Smooth muscle cell (in vitro differentiated cells): ENCODE measurements around the gene CC2D2A. TPM values are rescaled to one million over a fixed set of nuclear protein-coding genes. Genes with fewer than 3 reads are reported as not detected.

Source experiments
- DNase-seq: peaks from one replicate; lab custom pipeline; 2025; ENCODE audit not compliant: unreplicated experiment; lab: John Stamatoyannopoulos, UW
- H2AFZ ChIP-seq: fragments of 200-600 bp; sonication (generic); 2 replicates; pipeline ENCODE4 v1.6.0; 2016; ENCODE audit warnings: antibody characterized with exemption, low read depth, mild to moderate bottlenecking
- H3F3A ChIP-seq: fragments of 200-600 bp; sonication (generic); 2 replicates; pipeline ENCODE4 v1.6.0; 2017; ENCODE audit warnings: antibody characterized with exemption, low read depth
- H3K27ac ChIP-seq: fragments of 200-600 bp; sonication (generic); 2 replicates; pipeline ENCODE4 v1.5.1; 2016; ENCODE audit warnings: low read depth, mild to moderate bottlenecking
- H3K27me3 ChIP-seq: fragments of 200-600 bp; sonication (generic); 2 replicates; pipeline ENCODE4 v1.6.1; 2016; ENCODE audit warnings: low read depth, mild to moderate bottlenecking
- H3K36me3 ChIP-seq: fragments of 200-600 bp; sonication (generic); 2 replicates; pipeline ENCODE4 v1.5.1; 2016; ENCODE audit warnings: low read depth
- H3K4me1 ChIP-seq: fragments of 200-600 bp; sonication (generic); 2 replicates; pipeline ENCODE4 v1.5.1; 2016; ENCODE audit warnings: low read depth
- H3K4me2 ChIP-seq: fragments of 200-600 bp; sonication (generic); 2 replicates; pipeline ENCODE4 v1.6.0; 2016; ENCODE audit warnings: mild to moderate bottlenecking
- H3K4me3 ChIP-seq: fragments of 200-600 bp; sonication (generic); 2 replicates; pipeline ENCODE4 v1.5.1; 2016; ENCODE audit warnings: mild to moderate bottlenecking
- H3K79me2 ChIP-seq: fragments of 200-600 bp; sonication (generic); 2 replicates; pipeline ENCODE4 v1.6.0; 2016; ENCODE audit warnings: low read depth, mild to moderate bottlenecking
- H3K9ac ChIP-seq: fragments of 200-600 bp; sonication (generic); 2 replicates; pipeline ENCODE4 v1.6.0; 2016; ENCODE audit warnings: low read depth
- H3K9me3 ChIP-seq: fragments of 200-600 bp; sonication (generic); replicated peaks from 2 replicates; pipeline ENCODE4 v1.5.1; 2016; ENCODE audit warnings: low read depth
- H4K20me1 ChIP-seq: fragments of 200-600 bp; sonication (generic); 2 replicates; pipeline ENCODE4 v1.6.0; 2016; ENCODE audit warnings: low read depth
- CTCF ChIP-seq: fragments of 200-600 bp; sonication (generic); IDR thresholded peaks from 2 replicates; pipeline ENCODE4 v1.5.1; 2017; ENCODE audit warnings: borderline replicate concordance, mild to moderate bottlenecking, antibody characterized with exemption; ENCODE audit not compliant: insufficient read depth, poor library complexity, severe bottlenecking
- WGBS: methylation state at CpG from one replicate; pipeline ENCODE4 v1.1.7; 2016; ENCODE audit warnings: low lambda C conversion rate; 5-methylcytosine and 5-hydroxymethylcytosine counted together
- polyA plus RNA-seq: library from polyadenylated mRNA; unstranded; fragments of >200 nt; fragmentation: Nextera tagmentation; extraction: Ambion mirVana; gene quantifications from 2 replicates; pipeline ENCODE4 v1.2.1, GENCODE V29; 2016
- total RNA-seq: library from RNA; depleted of rRNA; stranded (reverse); fragments of >200 nt; gene quantifications from 2 replicates; pipeline ENCODE4 v1.2.3, GENCODE V29; 2014

The CC2D2A gene
- total and polyA plus RNA-seq, 2 experiments from 2014 or later = 12.8 to 15.0 TPM

- peaks cover 4% of the 10 kb centered on the region for H3K36me3 ChIP-seq
- no peak overlapping the region for H3K4me2 ChIP-seq
- H3K4me1 ChIP-seq = no peaks in the 10 kb centered on the region
- no peak for TF ChIP-seq CTCF
- H3K9ac ChIP-seq = no peak overlapping the region
- no peaks in the 10 kb centered on the region for H3K9me3 ChIP-seq
- H2AFZ ChIP-seq = no peak overlapping the region
- 33% methylated on average over 3 of the region's 3 CpGs for WGBS
- H3K4me3 ChIP-seq = no peak overlapping the region
- H3K27ac ChIP-seq = no peak overlapping the region
- H3K79me2 ChIP-seq = no peaks in the 10 kb centered on the region
- no peaks in the 10 kb centered on the region for H4K20me1 ChIP-seq
- H3F3A ChIP-seq = no peaks in the 10 kb centered on the region
- H3K27me3 ChIP-seq = no peaks in the 10 kb centered on the region
- no peak for DNase-seq
These were observed 28.7 kb downstream of the CC2D2A start for GRCh38 chr4:15498356-15498755.

GRCh38 chr4:15500701-15501100 is 31.0 kb downstream of the CC2D2A start:
- Histone ChIP-seq H3K4me3 (no peak overlapping the region), H4K20me1 (no peaks in the 10 kb centered on the region), H3K9me3 (no peaks in the 10 kb centered on the region), H3K27ac (no peak overlapping the region), H3K79me2 (no peaks in the 10 kb centered on the region), H3K4me2 (no peak overlapping the region), H2AFZ (no peak overlapping the region), H3K27me3 (no peaks in the 10 kb centered on the region), H3K9ac (no peak overlapping the region), H3K4me1 (no peaks in the 10 kb centered on the region), H3K36me3 (peaks cover 4% of the 10 kb centered on the region), H3F3A (no peaks in the 10 kb centered on the region)
- no peak for DNase-seq
- no peak for TF ChIP-seq CTCF
- 96% methylated on average over 7 of the region's 7 CpGs for WGBS

GRCh38 chr4:15501941-15502340 is 32.3 kb downstream of the CC2D2A start:
- Histone ChIP-seq H2AFZ (no peak overlapping the region), H3K79me2 (no peaks in the 10 kb centered on the region), H3K27ac (no peak overlapping the region), H3K9me3 (no peaks in the 10 kb centered on the region), H3K27me3 (no peaks in the 10 kb centered on the region), H3F3A (no peaks in the 10 kb centered on the region), H3K9ac (no peak overlapping the region), H4K20me1 (no peaks in the 10 kb centered on the region), H3K4me1 (no peaks in the 10 kb centered on the region), H3K36me3 (peaks cover 4% of the 10 kb centered on the region), H3K4me2 (no peak overlapping the region), H3K4me3 (no peak overlapping the region)
- TF ChIP-seq CTCF = no peak
- WGBS = 90% methylated on average over 2 of the region's 2 CpGs
- no peak for DNase-seq

GRCh38 chr4:15502384-15502783 is 32.7 kb downstream of the CC2D2A start:
- no peaks in the 10 kb centered on the region for H3K27me3 ChIP-seq
- H3F3A ChIP-seq = no peaks in the 10 kb centered on the region
- WGBS = 35% methylated on average over 3 of the region's 3 CpGs
- no peak for DNase-seq
- no peak overlapping the region for H3K9ac ChIP-seq
- no peaks in the 10 kb centered on the region for H3K36me3 ChIP-seq
- no peaks in the 10 kb centered on the region for H4K20me1 ChIP-seq
- H3K4me2 ChIP-seq = no peak overlapping the region
- H3K4me3 ChIP-seq = no peak overlapping the region
- H3K79me2 ChIP-seq = no peaks in the 10 kb centered on the region
- no peaks in the 10 kb centered on the region for H3K9me3 ChIP-seq
- TF ChIP-seq CTCF = no peak
- no peaks in the 10 kb centered on the region for H3K4me1 ChIP-seq
- H3K27ac ChIP-seq = peak overlapping the region; percentile 45
- no peak overlapping the region for H2AFZ ChIP-seq
